ENCODE measurements around the gene MRC1. TPM values are rescaled to one million over a fixed set of nuclear protein-coding genes. Genes with fewer than 3 reads are reported as not detected.

Gene MRC1
- polyA plus RNA-seq, 3 donors = 0.11 to 0.41 (median 0.34) TPM

- no peaks in the 10 kb centered on the region for H3K79me2 ChIP-seq (ENCODE audit: insufficient read depth, low read length)
- WGBS (ENCODE audit: insufficient coverage) = no CpG with 5 or more reads among the region's 5 CpGs
These were observed 52.6 kb downstream of the MRC1 start for GRCh38 chr10:17861760-17862159.

DNA sequence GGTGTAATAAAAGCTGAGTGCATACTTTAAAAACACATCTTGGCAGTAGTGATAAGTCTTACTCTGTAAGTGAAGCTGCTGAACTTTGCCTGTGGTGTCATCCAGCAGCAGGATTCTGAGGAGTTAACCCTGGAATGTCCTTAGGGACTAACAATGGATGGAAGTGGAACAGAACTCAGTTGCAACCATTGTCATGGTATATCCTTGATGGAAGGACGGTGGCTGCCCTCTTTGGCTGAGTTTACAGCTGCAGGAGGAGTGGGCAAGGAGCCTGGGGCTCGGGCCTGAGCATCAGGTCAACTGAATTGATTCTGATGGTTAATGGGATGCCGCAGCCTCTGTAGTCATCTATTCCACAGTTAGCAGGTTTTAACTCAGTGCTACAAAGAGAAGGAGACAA is 56.2 kb downstream of the MRC1 start:
- no peaks in the 10 kb centered on the region for H4K20me1 ChIP-seq (ENCODE audit: insufficient read depth, low read length)
- no peaks in the 10 kb centered on the region for H3K79me2 ChIP-seq (ENCODE audit: insufficient read depth, low read length)
- intact Hi-C loops (cut with micrococcal nuclease) = no loop called here
- no peaks in the 10 kb centered on the region for H3K9me3 ChIP-seq (replicated peaks in 1 of 2; ENCODE audit: control insufficient read depth in 1 of 2, insufficient read depth in 1 of 2, low read length in 2 of 2)
- no peaks in the 10 kb centered on the region for H3K4me1 ChIP-seq (ENCODE audit: control insufficient read depth in 1 of 2, insufficient read depth in 2 of 2, low read length in 2 of 2)
- no peaks in the 10 kb centered on the region for H3K36me3 ChIP-seq (replicated peaks in 1 of 2; ENCODE audit: control insufficient read depth in 1 of 2, insufficient read depth in 2 of 2, low read length in 2 of 2)
- H3K4me2 ChIP-seq (replicated peaks; ENCODE audit: extremely low read depth, low read length, poor library complexity, severe bottlenecking) = no peak overlapping the region
- H3K9ac ChIP-seq (ENCODE audit: insufficient read depth, low read length, poor library complexity, severe bottlenecking) = no peak overlapping the region
- no peak for DNase-seq
- no peak overlapping the region for H3K27ac Mint-ChIP-seq
- WGBS (ENCODE audit: insufficient coverage) = 100% methylated on average over 2 of the region's 3 CpGs
- H2AFZ ChIP-seq (ENCODE audit: insufficient read depth, low read depth, low read length, poor library complexity, severe bottlenecking) = no peak overlapping the region
- H3K9me3 Mint-ChIP-seq = peaks cover 2 to 6% (median 3%) of the 10 kb centered on the region in 7 donors
- no peak overlapping the region for H3K27ac ChIP-seq (ENCODE audit: low read depth in 1 of 2, low read length in 2 of 2)
- H3K4me1 Mint-ChIP-seq = peaks cover 6% of the 10 kb centered on the region
- no peak overlapping the region for H3K4me3 Mint-ChIP-seq
- no peaks in the 10 kb centered on the region for H3K27me3 Mint-ChIP-seq (ENCODE audit: low read depth in 3 of 3)
- no peaks in the 10 kb centered on the region for H3K27me3 ChIP-seq (ENCODE audit: control insufficient read depth in 2 of 2, insufficient read depth in 2 of 2, low read length in 2 of 2)
- H3K36me3 Mint-ChIP-seq = no peaks in the 10 kb centered on the region
- H3K4me3 ChIP-seq (replicated peaks in 1 of 3; ENCODE audit: low read depth in 2 of 3, low read length in 3 of 3) = no peak overlapping the region
- TF ChIP-seq, protein P1, sequence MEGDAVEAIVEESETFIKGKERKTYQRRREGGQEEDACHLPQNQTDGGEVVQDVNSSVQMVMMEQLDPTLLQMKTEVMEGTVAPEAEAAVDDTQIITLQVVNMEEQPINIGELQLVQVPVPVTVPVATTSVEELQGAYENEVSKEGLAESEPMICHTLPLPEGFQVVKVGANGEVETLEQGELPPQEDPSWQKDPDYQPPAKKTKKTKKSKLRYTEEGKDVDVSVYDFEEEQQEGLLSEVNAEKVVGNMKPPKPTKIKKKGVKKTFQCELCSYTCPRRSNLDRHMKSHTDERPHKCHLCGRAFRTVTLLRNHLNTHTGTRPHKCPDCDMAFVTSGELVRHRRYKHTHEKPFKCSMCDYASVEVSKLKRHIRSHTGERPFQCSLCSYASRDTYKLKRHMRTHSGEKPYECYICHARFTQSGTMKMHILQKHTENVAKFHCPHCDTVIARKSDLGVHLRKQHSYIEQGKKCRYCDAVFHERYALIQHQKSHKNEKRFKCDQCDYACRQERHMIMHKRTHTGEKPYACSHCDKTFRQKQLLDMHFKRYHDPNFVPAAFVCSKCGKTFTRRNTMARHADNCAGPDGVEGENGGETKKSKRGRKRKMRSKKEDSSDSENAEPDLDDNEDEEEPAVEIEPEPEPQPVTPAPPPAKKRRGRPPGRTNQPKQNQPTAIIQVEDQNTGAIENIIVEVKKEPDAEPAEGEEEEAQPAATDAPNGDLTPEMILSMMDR (IDR thresholded peaks at IDR 0.05) = no peak

More at GRCh38 chr10:17861760-17862159, 52.6 kb downstream of the MRC1 start:
- no peaks in the 10 kb centered on the region for H3K27me3 ChIP-seq (ENCODE audit: control insufficient read depth in 2 of 2, insufficient read depth in 2 of 2, low read length in 2 of 2)
- intact Hi-C loops (cut with micrococcal nuclease) = no loop called here
- no peak overlapping the region for H3K4me3 Mint-ChIP-seq
- H3K9me3 ChIP-seq (replicated peaks in 1 of 2; ENCODE audit: control insufficient read depth in 1 of 2, insufficient read depth in 1 of 2, low read length in 2 of 2) = no peaks in the 10 kb centered on the region
- H3K27ac ChIP-seq (ENCODE audit: low read depth in 1 of 2, low read length in 2 of 2) = no peak overlapping the region
- no peak overlapping the region for H2AFZ ChIP-seq (ENCODE audit: insufficient read depth, low read depth, low read length, poor library complexity, severe bottlenecking)
- no peak for DNase-seq
- no peak overlapping the region for H3K27ac Mint-ChIP-seq
- no peaks in the 10 kb centered on the region for H3K27me3 Mint-ChIP-seq (ENCODE audit: low read depth in 3 of 3)
- no peak overlapping the region for H3K4me3 ChIP-seq (replicated peaks in 1 of 3; ENCODE audit: low read depth in 2 of 3, low read length in 3 of 3)
- H3K9ac ChIP-seq (ENCODE audit: insufficient read depth, low read length, poor library complexity, severe bottlenecking) = no peak overlapping the region
- peaks cover under 1 to 2% of the 10 kb centered on the region in 2 donors for H3K4me1 ChIP-seq (ENCODE audit: control insufficient read depth in 1 of 2, insufficient read depth in 2 of 2, low read length in 2 of 2)
- H4K20me1 ChIP-seq (ENCODE audit: insufficient read depth, low read length) = no peaks in the 10 kb centered on the region
- no peak overlapping the region for H3K4me2 ChIP-seq (replicated peaks; ENCODE audit: extremely low read depth, low read length, poor library complexity, severe bottlenecking)
- TF ChIP-seq, protein P1 (IDR thresholded peaks at IDR 0.05) = no peak
- no peaks in the 10 kb centered on the region for H3K36me3 Mint-ChIP-seq
- H3K36me3 ChIP-seq (replicated peaks in 1 of 2; ENCODE audit: control insufficient read depth in 1 of 2, insufficient read depth in 2 of 2, low read length in 2 of 2) = no peaks in the 10 kb centered on the region
- peaks cover 0 to 3% (median 0%) of the 10 kb centered on the region in 7 donors for H3K9me3 Mint-ChIP-seq
- H3K4me1 Mint-ChIP-seq = peaks cover 11% of the 10 kb centered on the region

Data from CD14-positive monocyte (primary cell).